Stimulated activated CD4-positive, alpha-beta T cell treated with anti-CD3 and anti-CD28 coated beads, Interleukin-2, amount 100 ng/mL, for 48 hours (primary cell): ENCODE measurements around the gene OR7C1.
"Not testable (repeated sequence)": the region's sequence is repeated elsewhere in the genome, so short reads cannot be mapped to it uniquely, and the experiment has no call there.

Source experiments
- DNase-seq, 2 donors: peaks; one replicate each; pipeline ENCODE4 v3.0.0-alpha.2; 2020

The OR7C1 gene

GRCh38 chr19:14835011-14835410 lies at the start of gene OR7C1, which contains the start of gene OR7A5:
TSS of gene OR7C1 (minus strand) at chr19:14835185. CDS start at chr19:14800136, 35,049 bp downstream.
TSS of gene OR7A5 (minus strand) at chr19:14835185. CDS start at chr19:14828241, 6,944 bp downstream.
- no peak for DNase-seq

- DNase-seq = no peak
Measured at GRCh38 chr19:14871619-14872230, 36.7 kb upstream of the OR7C1 start.

GRCh38 chr19:14868497-14868896 lies 33.5 kb upstream of the OR7C1 start:
- no peak for DNase-seq

- DNase-seq = no peak
Measured at GRCh38 chr19:14848822-14849221, 13.8 kb upstream of the OR7C1 start, which contains the start of gene OR7A10. TSS of gene OR7A10 (minus strand) at chr19:14848922. CDS start at chr19:14841877, 7,045 bp downstream.

GRCh38 chr19:14843578-14843977 lies 8.6 kb upstream of the OR7C1 start:
- no peak for DNase-seq

GRCh38 chr19:14843169-14843568 lies 8.2 kb upstream of the OR7C1 start:
- no peak for DNase-seq

- DNase-seq = no peak
Measured at GRCh38 chr19:14840206-14840605, 5.2 kb upstream of the OR7C1 start.

- DNase-seq = no peak
Measured at GRCh38 chr19:14837391-14837790, 2.4 kb upstream of the OR7C1 start.

GRCh38 chr19:14830702-14831101 lies 4.3 kb downstream of the OR7C1 start:
- DNase-seq = no peak

GRCh38 chr19:14826006-14826405 lies 9.0 kb downstream of the OR7C1 start:
- DNase-seq = no peak

- no peak for DNase-seq
Measured at GRCh38 chr19:14821937-14822336, 13.0 kb downstream of the OR7C1 start.

GRCh38 chr19:14818588-14818987 lies 16.4 kb downstream of the OR7C1 start:
- no peak for DNase-seq

GRCh38 chr19:14817052-14817451 lies 17.9 kb downstream of the OR7C1 start:
- DNase-seq = no peak

- DNase-seq = no peak
Measured at GRCh38 chr19:14814982-14815652, 19.9 kb downstream of the OR7C1 start.

- no peak for DNase-seq
Measured at GRCh38 chr19:14809272-14810057, 25.5 kb downstream of the OR7C1 start.

- no peak for DNase-seq
Measured at GRCh38 chr19:14804765-14805164, 30.2 kb downstream of the OR7C1 start.

- no peak for DNase-seq
Measured at GRCh38 chr19:14798760-14799159, 36.2 kb downstream of the OR7C1 start.

GRCh38 chr19:14796021-14796420 lies 39.0 kb downstream of the OR7C1 start:
- no peak for DNase-seq

- DNase-seq = no peak
Measured at GRCh38 chr19:14795078-14795721, 39.8 kb downstream of the OR7C1 start.

- DNase-seq = not testable (repeated sequence)
Measured at GRCh38 chr19:14792250-14792649, 42.7 kb downstream of the OR7C1 start.

GRCh38 chr19:14786421-14786851 lies 48.5 kb downstream of the OR7C1 start:
- peak; percentile 17 to 39 for DNase-seq

GRCh38 chr19:14785102-14785793 lies 49.7 kb downstream of the OR7C1 start:
- DNase-seq = not testable (repeated sequence)
